Activated CD8-positive, alpha-beta memory T cell treated with anti-CD3 and anti-CD28 coated beads for 48 hours (primary cell): ENCODE measurements around the gene TBL1X.
"Not testable (repeated sequence)": the region's sequence is repeated elsewhere in the genome, so short reads cannot be mapped to it uniquely, and the experiment has no call there.

Experiments used
- DNase-seq, 3 experiments: peaks; one replicate each; pipeline ENCODE4 v3.0.0-alpha.2; 2020; ENCODE audit warnings: low read depth in 2 of 3, low spot score in 2 of 3

TBL1X gene

DNA sequence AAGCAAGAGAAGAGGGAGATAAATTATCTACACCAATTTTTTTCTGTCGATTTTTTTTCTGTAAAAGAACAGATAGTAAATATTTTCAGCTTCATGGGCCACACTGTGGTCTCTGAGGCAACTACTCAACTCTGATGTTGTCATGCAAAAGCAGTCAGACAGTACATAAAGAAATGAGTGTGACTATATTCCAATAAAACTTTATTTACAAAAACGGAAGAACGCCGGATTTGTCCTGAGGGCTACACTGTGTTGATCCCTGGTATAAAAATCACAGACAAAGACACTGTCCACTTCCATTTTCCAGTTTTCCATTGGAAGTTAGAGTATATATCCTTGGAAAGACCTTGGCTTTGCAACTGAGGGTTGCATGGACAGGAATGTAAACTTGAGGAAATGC lies 282.8 kb downstream of the TBL1X start:
- no peak for DNase-seq

DNA sequence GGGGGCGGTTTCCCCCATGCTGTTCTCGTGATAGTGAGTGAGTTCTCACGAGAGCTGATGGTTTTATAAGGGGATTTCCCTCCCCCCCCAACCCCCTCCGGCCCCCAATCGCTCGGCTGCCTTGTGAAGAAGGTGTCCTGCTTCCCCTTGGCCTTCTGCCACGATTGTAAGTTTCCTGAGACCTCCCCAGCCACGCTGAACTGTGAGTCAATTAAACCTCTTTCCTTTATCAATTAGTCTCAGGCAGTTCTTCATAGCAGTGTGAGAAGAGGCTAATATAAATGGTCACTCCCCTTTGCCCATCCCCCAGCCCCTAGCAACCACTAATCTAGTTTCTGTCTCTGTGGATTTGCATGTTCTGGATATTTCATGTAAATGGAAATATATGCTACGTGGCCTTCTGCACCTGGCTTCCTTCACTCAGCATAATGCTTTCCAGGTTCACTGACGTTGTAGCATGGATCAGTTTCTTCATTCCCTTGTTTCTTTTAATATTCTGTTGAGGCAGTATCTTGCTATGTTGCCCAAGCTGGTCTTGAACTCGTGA lies 284.4 kb downstream of the TBL1X start:
- DNase-seq: no peak

DNA sequence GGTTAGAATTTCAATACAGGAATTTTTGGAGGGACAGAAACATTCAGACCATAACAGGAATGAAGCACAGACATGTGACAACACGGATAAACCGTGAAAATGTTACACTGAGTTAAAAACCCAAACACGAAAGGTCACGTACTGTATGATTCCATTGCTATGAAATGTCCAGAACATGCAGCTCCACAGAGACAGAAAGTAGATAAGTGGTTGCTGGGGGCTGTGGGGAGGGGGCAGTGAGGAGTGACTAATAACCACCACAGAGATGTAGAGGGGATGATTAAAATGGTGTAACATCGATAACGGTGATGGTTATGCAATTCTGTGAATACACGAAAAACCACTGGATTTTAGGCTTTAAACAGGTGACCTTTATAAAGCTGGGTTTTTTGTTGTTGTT lies 292.5 kb downstream of the TBL1X start:
- no peak for DNase-seq

DNA sequence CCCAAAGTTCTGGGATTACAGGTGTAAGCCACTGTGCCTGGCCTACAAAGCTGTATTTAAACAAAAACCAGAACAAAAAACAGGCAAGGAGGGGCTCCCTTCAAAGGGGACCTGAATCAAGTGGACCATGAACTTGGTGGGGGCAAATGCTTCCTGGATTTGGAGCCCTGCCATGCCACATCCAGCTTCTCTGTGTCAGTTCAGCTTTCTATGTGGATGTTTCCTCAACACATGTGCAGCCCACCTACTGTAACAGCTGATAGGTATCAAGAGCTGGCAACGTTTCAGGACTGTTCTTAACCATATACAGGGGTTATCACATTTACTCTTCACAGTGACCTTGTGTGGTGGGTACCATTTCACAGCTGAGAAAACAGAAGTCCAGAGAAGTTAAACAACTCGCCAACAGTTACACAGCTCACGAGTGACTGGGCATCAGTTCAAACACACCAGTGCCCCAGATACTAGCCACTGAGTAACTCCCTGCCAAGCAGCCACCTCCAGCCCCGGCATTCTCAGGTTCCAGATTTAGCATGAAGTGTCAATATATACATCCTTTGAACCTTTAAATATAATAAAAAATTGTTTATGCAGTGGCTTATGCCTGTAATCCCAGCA lies 293.3 kb downstream of the TBL1X start:
- DNase-seq: no peak

DNA sequence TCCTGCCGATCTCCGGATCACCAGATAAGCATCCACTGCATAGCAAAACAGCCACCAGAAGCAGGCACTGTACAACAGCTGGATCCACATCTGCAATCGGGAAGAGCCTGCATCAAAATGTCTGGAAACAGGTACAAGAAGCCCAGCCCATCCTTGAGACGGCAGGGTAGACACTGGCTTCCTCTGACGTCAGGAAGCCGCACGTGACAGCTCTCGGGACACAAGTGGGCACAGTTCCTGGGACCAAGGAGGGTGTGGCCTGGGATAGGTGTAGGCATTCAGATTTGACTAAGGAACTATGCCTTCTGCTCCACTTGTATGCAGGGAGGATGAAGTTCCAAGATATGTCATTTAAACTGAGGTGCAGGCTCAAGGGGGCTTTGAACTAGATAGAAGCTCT lies 294.5 kb downstream of the TBL1X start:
- DNase-seq: no peak

DNA sequence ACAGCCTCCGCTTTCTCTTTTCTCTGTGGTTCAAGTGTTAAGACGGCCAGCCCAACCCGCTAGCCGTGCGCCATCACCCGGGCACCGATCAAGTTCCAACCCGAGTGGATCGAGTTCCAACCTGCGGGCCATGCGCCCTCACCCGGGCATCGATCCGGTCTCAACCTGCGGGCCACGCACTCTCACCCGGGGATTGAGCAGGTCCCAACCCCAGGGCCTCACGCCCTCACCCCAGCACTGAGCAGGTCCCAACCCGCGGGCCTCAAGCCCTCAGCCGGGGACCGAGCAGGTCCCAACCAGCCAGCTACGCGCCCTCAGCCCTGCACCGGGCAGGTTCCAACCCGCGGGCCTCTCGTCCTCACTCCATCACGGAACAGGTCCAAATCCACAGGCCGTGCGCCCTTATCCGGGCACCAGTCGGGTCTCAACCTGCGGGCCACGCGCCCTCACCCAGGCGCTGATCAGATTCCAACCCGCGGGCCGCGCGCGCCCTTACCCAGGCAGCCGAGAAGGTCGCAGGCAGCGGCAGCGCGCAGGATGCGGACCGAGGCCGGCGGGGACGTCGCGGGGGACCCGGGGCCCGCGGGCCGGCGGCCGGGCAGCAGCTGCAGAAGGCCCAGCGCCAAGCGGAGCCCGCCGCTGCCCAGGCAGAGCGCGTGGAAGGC lies 300.3 kb downstream of the TBL1X start:
- DNase-seq: no peak

DNA sequence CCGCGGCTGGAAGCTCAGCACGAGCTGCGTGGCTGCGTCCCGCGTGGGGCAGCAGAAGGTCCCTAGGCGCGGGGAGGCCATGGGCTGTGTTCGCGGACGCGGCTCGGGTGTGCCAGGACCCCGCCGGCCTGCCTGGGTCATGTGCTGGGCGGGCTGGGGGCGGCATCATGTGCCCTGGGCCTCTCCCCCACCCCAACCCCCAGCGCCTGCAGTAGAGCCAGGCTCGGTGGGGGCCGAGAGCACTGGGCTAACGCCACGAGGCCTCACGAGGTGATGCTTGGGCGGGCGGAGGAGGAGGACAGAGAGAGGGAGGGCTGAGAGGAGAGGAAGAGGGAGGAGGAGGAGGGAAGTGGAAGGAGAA lies 300.9 kb downstream of the TBL1X start, which contains the start of gene GPR143:
Gene GPR143 (minus strand): TSS at position 111 of the 361 bp plus-strand sequence. CDS start 30 bp downstream, at position 81.
- no peak for DNase-seq

DNA sequence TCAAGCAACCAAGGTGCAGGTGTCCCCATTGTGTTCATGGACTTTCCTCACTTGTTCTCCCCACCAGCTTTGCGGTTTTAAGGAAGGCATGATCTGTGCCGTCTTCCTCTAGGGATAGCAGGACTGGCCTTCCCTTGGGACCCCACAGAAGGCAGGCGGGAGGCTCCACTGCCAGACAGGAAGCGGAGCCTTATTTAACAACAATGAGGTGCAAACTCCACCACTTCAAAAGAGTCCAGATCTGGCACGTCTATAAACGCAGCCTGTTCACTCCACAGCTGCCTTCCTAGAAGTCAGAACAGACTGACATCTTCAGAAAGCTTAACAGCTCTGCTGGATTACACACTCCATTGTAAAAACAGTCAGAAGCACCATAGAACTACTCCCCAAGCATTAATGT lies 302.5 kb downstream of the TBL1X start:
- DNase-seq: no peak

DNA sequence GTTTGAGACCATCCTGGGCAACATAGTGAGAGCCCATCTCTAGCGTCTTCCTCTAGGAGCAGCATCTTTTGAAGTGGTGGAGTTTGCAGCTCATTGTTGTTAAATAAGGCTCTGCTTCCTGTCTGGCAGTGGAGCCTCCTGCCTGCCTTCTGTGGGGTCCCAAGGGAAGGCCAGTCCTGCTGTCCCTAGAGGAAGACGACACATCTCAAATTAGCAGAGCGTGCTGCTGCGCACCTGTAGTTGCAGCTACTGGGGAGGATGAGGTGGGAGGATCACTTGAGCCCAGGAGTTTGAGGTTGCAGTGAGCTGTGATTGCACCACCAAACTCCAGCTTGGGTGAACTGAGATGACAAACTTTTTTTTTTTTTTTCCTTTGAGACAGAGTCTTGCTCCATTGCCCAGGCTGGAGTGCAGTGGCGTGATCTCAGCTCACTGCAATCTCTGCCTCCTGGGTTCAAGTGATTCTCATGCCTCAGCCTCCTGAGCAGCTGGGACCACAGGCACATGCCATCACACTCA lies 303.5 kb downstream of the TBL1X start:
- not testable (repeated sequence) for DNase-seq

DNA sequence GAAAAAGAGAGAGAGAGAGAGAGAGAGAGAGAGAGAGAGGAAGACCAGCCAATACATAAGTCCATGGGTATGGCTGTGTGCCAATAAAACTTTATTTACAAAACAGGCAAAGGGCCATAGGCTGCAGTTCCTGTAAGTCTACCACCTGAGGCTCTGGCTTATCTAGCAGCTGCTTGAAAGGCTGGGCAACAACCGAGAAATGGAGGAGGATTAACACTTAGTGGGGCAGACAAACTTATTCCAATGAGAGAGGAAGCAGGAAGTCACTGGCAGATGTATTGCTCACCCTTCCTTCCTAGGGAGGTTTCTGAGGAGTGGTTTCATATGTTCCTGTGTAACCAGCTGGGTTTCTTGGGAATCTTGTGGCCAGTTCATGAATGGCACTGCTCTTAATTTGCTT lies 305.5 kb downstream of the TBL1X start:
- no peak for DNase-seq

DNA sequence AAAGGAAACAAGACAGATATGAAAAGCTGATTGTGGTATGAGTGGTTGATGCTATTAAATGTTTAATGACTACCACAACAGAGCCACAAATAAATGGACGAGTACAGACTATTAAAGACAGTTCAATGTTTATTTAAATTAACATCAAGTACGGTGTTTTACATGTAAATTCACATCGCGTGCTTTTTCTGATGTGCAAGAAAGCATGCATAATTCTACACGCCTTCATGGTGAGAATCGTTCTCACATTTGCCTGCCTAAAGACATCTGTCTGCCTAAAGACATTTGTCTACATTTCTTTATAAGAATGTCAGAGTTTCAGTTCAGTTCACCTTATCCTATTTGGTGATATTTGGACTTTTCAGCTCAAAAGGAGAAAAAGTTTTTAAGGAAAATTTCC lies 308.1 kb downstream of the TBL1X start:
- DNase-seq: no peak

DNA sequence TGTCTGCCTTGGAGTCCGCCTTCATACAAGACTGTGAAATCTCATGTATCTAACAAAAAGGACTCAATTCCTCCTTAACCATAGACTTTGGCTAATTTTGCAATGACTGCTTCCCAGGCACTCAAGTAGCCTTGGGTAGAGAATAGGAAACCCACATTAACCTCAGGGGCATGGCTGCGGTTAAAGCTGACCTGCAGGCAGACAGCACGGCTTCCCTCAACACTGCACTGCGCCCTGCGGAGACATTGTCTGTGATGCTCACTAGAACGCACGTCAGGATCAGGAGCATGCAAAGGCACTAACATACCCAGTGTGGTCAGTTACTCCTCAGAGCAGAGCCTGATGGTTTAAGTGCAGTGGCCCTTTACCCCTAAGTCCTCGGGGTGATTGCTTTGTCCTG lies 311.1 kb downstream of the TBL1X start:
- no peak for DNase-seq

DNA sequence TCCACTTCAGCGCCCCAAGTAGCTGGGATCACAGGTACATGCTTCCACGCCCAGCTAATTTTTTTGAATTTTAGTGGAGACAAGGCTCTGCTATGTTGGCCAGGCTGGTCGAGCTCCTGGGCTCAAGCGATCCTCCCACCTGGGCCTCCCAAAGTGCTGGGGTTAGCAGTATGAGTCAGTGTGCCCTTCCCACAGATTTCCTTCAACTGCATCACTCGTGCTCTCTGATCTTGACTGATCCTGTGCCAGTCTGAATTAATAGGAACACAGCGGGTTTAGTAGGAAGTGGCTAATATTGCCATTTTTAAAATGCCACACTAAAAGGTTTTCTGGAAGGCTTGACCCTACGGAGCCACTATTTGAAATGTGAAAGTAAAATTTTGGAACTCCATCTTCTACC lies 317.1 kb downstream of the TBL1X start:
- DNase-seq: no peak

DNA sequence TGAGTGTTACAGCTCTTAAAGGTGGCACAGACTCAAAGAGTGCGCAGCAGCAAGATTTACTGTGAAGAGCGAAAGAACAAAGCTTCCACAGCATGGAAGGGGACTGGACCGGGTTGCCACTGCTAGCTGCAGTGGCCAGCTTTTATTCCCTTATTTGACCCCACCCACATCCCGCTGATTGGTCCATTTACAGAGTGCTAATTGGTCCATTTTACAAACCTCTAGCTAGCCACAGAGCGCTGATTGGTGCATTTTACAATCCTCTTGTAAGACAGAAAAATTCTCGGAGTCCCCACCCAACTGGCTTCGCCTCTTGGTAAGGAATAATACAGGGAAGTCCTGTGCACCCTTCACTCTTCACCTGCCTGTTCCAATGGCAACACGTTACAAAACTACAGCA lies 319.5 kb downstream of the TBL1X start:
- DNase-seq: no peak

DNA sequence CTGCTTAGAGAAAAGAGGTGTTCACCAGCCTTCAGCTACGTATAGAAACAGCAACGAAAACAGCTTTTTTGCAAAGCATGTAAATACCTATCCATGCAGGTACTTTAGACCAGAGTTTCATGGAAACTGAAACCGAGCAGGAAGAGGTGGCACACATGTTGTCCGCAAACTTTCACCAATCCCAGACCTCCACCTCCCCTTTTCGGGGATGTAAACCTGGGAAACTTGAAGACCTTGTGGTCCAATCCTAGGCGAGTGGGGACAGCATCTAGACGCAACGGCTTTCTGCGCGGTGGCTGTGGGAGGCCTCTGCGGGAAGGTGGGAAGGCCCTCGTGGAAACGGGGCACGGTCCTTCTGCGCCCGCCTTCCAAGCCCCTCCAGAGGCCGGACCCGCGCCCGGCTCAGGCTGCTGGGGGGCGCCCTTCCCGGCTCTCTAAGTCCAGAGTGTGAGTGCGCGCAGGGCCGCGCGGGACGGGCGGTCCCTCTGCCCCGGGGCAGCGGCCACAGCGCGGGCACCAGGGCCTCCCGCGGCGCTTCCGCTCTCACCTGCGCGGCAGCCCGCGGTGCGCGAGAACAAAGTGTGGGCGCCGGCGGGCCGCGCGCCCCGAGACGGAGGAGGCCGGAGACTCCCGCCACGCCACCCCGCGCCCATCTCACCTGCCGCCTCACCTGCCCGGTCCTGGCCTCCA lies 320.5 kb downstream of the TBL1X start:
- DNase-seq: no peak

DNA sequence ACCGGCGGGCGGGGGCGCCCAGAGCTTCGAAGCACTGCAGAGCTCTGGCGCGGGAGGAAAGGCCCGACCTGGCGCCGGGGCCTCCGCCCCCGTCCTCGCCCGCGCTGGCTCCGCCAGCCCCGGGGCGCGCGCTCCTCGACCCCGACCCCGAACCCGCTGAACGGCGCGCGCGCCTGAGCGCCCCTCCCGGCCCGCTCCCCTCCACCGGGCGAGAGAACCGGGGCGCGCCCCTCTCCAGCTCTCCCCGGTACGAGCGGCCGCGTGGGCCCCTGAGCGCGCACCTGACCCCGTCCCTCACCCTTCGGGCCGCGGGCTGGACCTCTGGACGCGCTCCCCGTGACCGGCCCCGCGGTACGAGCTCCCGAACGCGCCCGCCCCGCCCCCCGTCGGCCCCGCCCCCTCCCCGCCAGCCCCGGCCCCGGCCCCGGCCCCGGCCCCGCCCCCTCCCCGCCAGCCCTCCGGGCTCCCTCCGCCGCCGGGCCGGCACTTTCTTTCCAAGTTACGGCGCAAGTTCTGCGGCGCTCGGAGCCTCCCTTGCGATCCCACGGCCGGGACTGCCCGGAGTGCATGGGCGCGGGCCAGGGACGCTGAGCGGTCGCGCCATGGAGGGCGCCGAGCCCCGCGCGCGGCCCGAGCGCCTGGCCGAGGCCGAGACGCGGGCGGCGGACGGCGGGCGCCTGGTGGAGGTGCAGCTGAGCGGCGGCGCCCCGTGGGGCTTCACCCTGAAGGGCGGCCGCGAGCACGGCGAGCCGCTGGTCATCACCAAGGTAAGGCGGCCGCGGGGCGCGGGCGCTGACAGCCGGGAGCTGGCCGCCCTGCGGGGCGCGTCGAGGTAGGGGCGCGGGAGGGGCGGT lies 321.3 kb downstream of the TBL1X start, which contains the start of gene SHROOM2:
Gene SHROOM2 (plus strand): TSS at position 486 of the 854 bp plus-strand sequence. CDS start 117 bp downstream, at position 603.
- no peak for DNase-seq

DNA sequence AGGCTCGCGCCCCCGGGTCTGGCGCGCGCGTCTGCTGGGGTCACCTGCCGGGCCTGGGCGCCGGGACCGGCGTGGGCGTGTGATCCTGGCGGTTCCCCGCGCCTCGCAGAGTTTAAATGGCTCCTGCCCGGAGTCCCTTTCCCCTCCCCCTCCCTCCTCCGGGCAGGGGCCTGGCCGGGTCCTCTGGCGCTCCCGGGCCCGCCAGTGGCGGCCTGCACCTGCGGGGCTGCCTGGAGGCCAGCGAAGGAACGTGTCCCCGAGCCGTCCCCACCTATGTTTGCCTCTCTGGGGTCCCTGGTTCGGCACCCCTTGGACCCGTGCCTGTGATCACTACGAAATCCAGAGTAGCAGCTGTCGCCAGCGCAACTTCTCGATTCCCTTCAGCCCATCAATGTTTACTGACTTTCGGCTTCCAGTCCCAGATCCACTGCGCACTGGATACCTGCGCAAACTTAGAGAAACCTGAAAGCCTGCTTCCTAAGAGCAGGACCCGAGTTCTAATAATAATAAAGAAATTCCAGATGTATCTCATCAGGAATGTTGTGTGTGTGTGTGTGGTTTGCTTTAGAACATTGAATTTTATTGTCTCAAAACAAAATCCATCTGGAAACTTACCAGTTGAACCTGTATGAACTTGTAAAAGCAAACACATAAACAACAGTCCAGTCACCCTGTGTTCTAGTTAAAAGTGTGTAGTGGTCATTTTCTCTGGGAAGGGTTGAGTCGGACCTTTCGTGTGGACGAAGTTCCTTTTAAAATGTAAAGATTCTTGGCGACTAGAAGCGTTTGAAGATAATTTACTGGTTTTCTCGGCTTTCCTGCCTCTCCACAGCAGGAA lies 322.2 kb downstream of the TBL1X start:
- DNase-seq: no peak

DNA sequence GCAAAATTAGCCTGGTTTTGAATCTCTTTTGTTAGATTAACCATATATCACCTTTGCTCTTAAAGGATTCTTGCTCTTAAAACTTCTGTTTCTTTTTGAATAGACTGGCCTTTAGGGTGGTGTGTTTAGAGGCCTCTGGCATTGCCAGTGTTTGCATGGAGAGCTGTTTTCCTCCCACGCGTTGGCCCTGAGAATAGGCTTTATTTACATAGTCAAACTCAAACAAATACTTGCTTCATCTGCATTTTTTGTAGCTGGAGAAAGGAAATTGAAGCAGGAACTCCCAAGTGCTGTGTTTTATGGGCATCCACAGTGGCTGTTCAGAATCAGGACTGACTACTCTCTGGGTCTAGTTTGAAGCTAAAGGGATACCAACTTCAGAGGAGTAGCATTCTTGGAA lies 324.1 kb downstream of the TBL1X start:
- no peak for DNase-seq

DNA sequence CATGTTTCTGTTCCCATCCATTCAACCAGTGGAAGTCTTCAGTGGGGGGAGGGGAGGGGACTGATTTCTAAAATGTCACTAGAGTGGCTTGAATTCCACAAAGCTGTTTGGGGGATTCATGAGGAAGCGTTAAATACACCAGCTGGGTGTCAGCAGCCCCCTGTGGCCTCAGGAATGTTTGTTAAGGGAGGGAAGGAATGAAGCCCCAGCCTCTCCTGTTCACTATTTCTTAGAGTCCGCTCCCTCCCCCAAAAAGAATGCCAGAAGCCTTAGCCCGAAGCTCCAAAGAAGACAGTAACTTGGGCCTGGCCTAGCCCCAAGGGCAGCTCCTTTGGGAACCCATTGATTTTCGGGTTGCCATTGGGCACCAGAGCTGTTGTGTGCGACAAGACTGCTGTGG lies 324.7 kb downstream of the TBL1X start:
- DNase-seq: no peak
